Measurements from ENCODE around the gene ADD3. TPM values are rescaled to one million over a fixed set of nuclear protein-coding genes. Genes with fewer than 3 reads are reported as not detected.

Gene ADD3
- polyA plus RNA-seq, 3 donors, result 94.8 to 126 (median 111) TPM

DNA sequence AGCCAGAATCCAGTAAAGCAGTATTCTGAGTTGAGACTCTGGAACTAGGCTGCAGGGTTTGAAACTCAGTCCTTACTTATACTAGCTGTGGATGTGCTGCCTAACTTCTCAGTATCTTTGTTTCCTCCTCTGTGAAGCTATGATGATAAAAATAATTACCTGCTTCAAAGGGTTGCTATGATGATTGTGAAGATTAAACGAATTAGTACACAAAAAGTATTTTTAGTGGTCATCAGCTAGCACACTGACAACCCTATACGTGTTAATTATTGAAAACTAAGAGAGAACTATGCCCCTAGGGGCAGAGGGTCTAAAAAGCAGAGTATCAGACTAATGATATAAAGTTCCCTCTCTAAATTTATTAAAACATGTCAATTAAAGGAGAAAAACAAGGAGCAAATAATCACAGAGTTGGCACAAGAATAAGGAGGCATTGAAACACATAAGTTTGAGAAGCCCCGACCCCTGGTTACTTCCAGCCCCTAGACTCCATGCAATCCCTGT is 34.4 kb upstream of the ADD3 start:
- H3K9me3 Mint-ChIP-seq, result no peaks in the 10 kb centered on the region
- intact Hi-C loops (cut with micrococcal nuclease), result no loop called here
- H3K27me3 ChIP-seq (ENCODE audit: control insufficient read depth in 2 of 2, insufficient read depth in 2 of 2, low read length in 2 of 2), result no peaks in the 10 kb centered on the region
- H3K4me3 Mint-ChIP-seq, result no peak overlapping the region
- no peaks in the 10 kb centered on the region for H4K20me1 ChIP-seq (ENCODE audit: insufficient read depth, low read length)
- H3K4me1 ChIP-seq (ENCODE audit: control insufficient read depth in 1 of 2, insufficient read depth in 2 of 2, low read length in 2 of 2), result peaks cover 0 to 2% of the 10 kb centered on the region in 2 donors
- WGBS (ENCODE audit: insufficient coverage), result no CpG with 5 or more reads among the region's 3 CpGs
- H3K9me3 ChIP-seq (replicated peaks in 1 of 2; ENCODE audit: control insufficient read depth in 1 of 2, insufficient read depth in 1 of 2, low read length in 2 of 2), result no peaks in the 10 kb centered on the region
- no peak for DNase-seq
- H2AFZ ChIP-seq (ENCODE audit: insufficient read depth, low read depth, low read length, poor library complexity, severe bottlenecking), result no peak overlapping the region
- H3K9ac ChIP-seq (ENCODE audit: insufficient read depth, low read length, poor library complexity, severe bottlenecking), result no peak overlapping the region
- H3K36me3 ChIP-seq (replicated peaks in 1 of 2; ENCODE audit: control insufficient read depth in 1 of 2, insufficient read depth in 2 of 2, low read length in 2 of 2), result no peaks in the 10 kb centered on the region
- H3K4me3 ChIP-seq (replicated peaks in 1 of 3; ENCODE audit: low read depth in 2 of 3, low read length in 3 of 3), result no peak overlapping the region
- TF ChIP-seq CTCF (IDR thresholded peaks at IDR 0.05), result no peak
- H3K79me2 ChIP-seq (ENCODE audit: insufficient read depth, low read length), result no peaks in the 10 kb centered on the region
- H3K36me3 Mint-ChIP-seq, result no peaks in the 10 kb centered on the region
- H3K4me2 ChIP-seq (replicated peaks; ENCODE audit: extremely low read depth, low read length, poor library complexity, severe bottlenecking), result no peak overlapping the region
- peaks cover 0 to 3% (median 1%) of the 10 kb centered on the region in 3 donors for H3K27me3 Mint-ChIP-seq (ENCODE audit: low read depth in 3 of 3)
- peaks cover 4% of the 10 kb centered on the region for H3K4me1 Mint-ChIP-seq
- no peak overlapping the region for H3K27ac ChIP-seq (ENCODE audit: low read depth in 1 of 2, low read length in 2 of 2)
- H3K27ac Mint-ChIP-seq, result no peak overlapping the region

DNA sequence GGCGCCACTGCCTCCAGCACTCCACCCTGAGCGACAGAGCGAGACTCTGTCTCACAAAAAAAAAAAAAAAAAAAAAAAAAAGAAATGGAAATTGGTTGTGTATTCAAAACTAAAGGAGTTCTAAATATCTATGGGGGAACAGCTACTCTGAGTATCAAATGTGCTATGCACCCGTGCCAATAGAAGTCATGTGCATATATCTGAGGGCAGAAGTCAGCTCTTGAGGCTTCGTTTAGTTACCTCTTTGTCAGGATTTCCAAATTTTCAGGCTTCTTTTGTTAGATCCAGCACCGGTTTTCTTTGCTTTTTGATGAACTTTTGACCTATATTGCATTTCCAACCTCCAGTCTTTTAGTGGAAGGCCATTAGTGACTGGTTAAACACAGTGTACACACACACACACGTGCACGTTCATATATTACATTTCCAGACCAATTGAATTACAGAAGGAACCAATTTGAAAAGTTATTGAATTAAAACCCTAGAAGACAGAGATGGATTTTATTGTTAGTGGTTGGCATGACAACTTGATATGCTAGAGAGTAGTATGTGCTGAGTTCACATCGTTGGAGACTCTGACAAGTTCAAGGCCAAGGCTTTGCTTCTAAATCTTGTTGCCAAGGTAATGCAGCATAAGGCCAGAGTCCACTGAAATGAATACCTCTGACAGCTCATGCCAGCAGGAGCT is 33.1 kb upstream of the ADD3 start:
- Mint-ChIP-seq H3K27ac (no peak overlapping the region), H3K27me3 (ENCODE audit: low read depth in 3 of 3) (peaks cover 0 to 3% (median 1%) of the 10 kb centered on the region in 3 donors), H3K9me3 (no peaks in the 10 kb centered on the region), H3K4me1 (peaks cover 7% of the 10 kb centered on the region), H3K36me3 (no peaks in the 10 kb centered on the region), H3K4me3 (no peak overlapping the region)
- Histone ChIP-seq H3K79me2 (ENCODE audit: insufficient read depth, low read length) (no peaks in the 10 kb centered on the region), H3K36me3 (replicated peaks in 1 of 2; ENCODE audit: control insufficient read depth in 1 of 2, insufficient read depth in 2 of 2, low read length in 2 of 2) (no peaks in the 10 kb centered on the region), H3K4me3 (replicated peaks in 1 of 3; ENCODE audit: low read depth in 2 of 3, low read length in 3 of 3) (no peak overlapping the region), H3K9ac (ENCODE audit: insufficient read depth, low read length, poor library complexity, severe bottlenecking) (no peak overlapping the region), H4K20me1 (ENCODE audit: insufficient read depth, low read length) (no peaks in the 10 kb centered on the region), H3K4me2 (replicated peaks; ENCODE audit: extremely low read depth, low read length, poor library complexity, severe bottlenecking) (no peak overlapping the region), H3K9me3 (replicated peaks in 1 of 2; ENCODE audit: control insufficient read depth in 1 of 2, insufficient read depth in 1 of 2, low read length in 2 of 2) (no peaks in the 10 kb centered on the region), H3K27ac (ENCODE audit: low read depth in 1 of 2, low read length in 2 of 2) (no peak overlapping the region), H3K27me3 (ENCODE audit: control insufficient read depth in 2 of 2, insufficient read depth in 2 of 2, low read length in 2 of 2) (no peaks in the 10 kb centered on the region), H3K4me1 (ENCODE audit: control insufficient read depth in 1 of 2, insufficient read depth in 2 of 2, low read length in 2 of 2) (peaks cover 0 to 5% of the 10 kb centered on the region in 2 donors), H2AFZ (ENCODE audit: insufficient read depth, low read depth, low read length, poor library complexity, severe bottlenecking) (no peak overlapping the region)
- TF ChIP-seq CTCF (IDR thresholded peaks at IDR 0.05), result no peak
- intact Hi-C loops (cut with micrococcal nuclease), result no loop called here
- 89% methylated on average over 4 of the region's 9 CpGs for WGBS (ENCODE audit: insufficient coverage)
- DNase-seq, result no peak

Measured in CD14-positive monocyte (primary cell).